Loucy (cell line): Measurements from ENCODE around the gene FTL.

Experiments used
- H2AFZ ChIP-seq: fragments of 200-600 bp; sonication (generic); 2 replicates; pipeline ENCODE4 v1.6.0; 2016; ENCODE audit warnings: antibody characterized with exemption, mild to moderate bottlenecking, low read length, moderate library complexity
- H3F3A ChIP-seq: fragments of 200-600 bp; 2 replicates; pipeline ENCODE4 v1.6.0; 2016; ENCODE audit warnings: antibody characterized with exemption, low read depth, mild to moderate bottlenecking
- H3K27me3 ChIP-seq: fragments of 200-600 bp; sonication (generic); 2 replicates; pipeline ENCODE4 v1.6.1; 2014; ENCODE audit warnings: low read length, mild to moderate bottlenecking; ENCODE audit not compliant: insufficient read depth, poor library complexity, severe bottlenecking
- H3K36me3 ChIP-seq: fragments of 200-600 bp; sonication (generic); 2 replicates; pipeline ENCODE4 v1.6.1; 2016; ENCODE audit warnings: low read length; ENCODE audit not compliant: insufficient read depth
- H3K4me1 ChIP-seq: fragments of 200-600 bp; sonication (generic); 2 replicates; pipeline ENCODE4 v1.5.1; 2014; ENCODE audit warnings: low read length, mild to moderate bottlenecking; ENCODE audit not compliant: insufficient read depth, poor library complexity, severe bottlenecking
- H3K4me2 ChIP-seq: fragments of 200-600 bp; sonication (generic); 2 replicates; pipeline ENCODE4 v1.6.0; 2014; ENCODE audit warnings: antibody characterized with exemption, low read length, low read depth, mild to moderate bottlenecking; ENCODE audit not compliant: poor library complexity, severe bottlenecking
- H3K4me3 ChIP-seq: fragments of 200-600 bp; sonication (generic); 2 replicates; pipeline ENCODE4 v1.5.1; 2014; ENCODE audit warnings: low read length, mild to moderate bottlenecking, mixed read lengths; ENCODE audit not compliant: poor library complexity, severe bottlenecking
- H3K79me2 ChIP-seq: fragments of 200-600 bp; sonication (generic); 2 replicates; pipeline ENCODE4 v1.6.1; 2014; ENCODE audit warnings: low read length; ENCODE audit not compliant: insufficient read depth
- H3K9ac ChIP-seq: fragments of 200-600 bp; sonication (generic); 2 replicates; pipeline ENCODE4 v1.6.0; 2014; ENCODE audit warnings: mild to moderate bottlenecking, low read depth, low read length, moderate library complexity; ENCODE audit not compliant: poor library complexity, severe bottlenecking
- H3K9me2 ChIP-seq: fragments of 200-600 bp; sonication (generic); replicated peaks from 2 replicates; pipeline ENCODE4 v1.6.1; 2016; ENCODE audit warnings: low read depth, low read length, mixed read lengths
- H3K9me3 ChIP-seq: fragments of 200-600 bp; sonication (generic); 2 replicates; pipeline ENCODE4 v1.6.1; 2014; ENCODE audit warnings: mild to moderate bottlenecking, antibody characterized with exemption, low read length, low read depth; ENCODE audit not compliant: insufficient read depth
- H4K20me1 ChIP-seq: fragments of 200-600 bp; sonication (generic); 2 replicates; pipeline ENCODE4 v1.6.0; 2014; ENCODE audit warnings: antibody characterized with exemption, low read length, mild to moderate bottlenecking; ENCODE audit not compliant: insufficient read depth, poor library complexity, severe bottlenecking
- EZH2phosphoT487 ChIP-seq: fragments of 200-600 bp; IDR thresholded peaks from 2 replicates; pipeline ENCODE4 v1.6.1; 2018; ENCODE audit warnings: antibody characterized with exemption, mild to moderate bottlenecking, moderate library complexity, borderline replicate concordance
- TF ChIP-seq, protein P1 (sequence below): fragments of 200-600 bp; sonication (generic); conservative IDR thresholded peaks from 2 replicates; pipeline ENCODE4 v1.5.1; 2014; ENCODE audit warnings: mild to moderate bottlenecking, antibody characterized with exemption, low read length

The FTL gene

DNA sequence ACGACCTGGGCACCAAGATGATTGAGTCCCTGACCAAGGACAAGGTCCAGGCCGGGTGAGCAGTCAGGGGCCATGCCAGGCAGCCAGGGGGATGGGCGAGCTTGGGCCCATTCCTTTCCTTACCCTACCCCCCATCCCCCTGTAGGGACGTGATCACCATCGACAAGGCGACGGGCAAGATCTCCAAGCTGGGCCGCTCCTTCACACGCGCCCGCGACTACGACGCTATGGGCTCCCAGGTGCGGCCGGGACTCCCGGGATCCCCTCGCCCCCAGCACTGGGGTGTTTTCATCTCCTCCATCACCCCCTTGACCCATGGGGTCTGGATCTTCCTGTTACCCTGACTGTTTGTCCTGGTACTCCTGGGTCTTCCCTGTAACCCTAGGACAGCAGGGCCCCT, 44.7 kb downstream of the FTL start:
- no peaks in the 10 kb centered on the region for H3K79me2 ChIP-seq
- H3K4me2 ChIP-seq, result no peak overlapping the region
- H3F3A ChIP-seq, result no peaks in the 10 kb centered on the region
- H2AFZ ChIP-seq, result no peak overlapping the region
- no peaks in the 10 kb centered on the region for H3K27me3 ChIP-seq
- H3K4me1 ChIP-seq, result no peaks in the 10 kb centered on the region
- H4K20me1 ChIP-seq, result no peaks in the 10 kb centered on the region
- H3K9ac ChIP-seq, result no peak overlapping the region
- H3K9me3 ChIP-seq, result no peaks in the 10 kb centered on the region
- no peaks in the 10 kb centered on the region for H3K9me2 ChIP-seq
- TF ChIP-seq, protein P1, sequence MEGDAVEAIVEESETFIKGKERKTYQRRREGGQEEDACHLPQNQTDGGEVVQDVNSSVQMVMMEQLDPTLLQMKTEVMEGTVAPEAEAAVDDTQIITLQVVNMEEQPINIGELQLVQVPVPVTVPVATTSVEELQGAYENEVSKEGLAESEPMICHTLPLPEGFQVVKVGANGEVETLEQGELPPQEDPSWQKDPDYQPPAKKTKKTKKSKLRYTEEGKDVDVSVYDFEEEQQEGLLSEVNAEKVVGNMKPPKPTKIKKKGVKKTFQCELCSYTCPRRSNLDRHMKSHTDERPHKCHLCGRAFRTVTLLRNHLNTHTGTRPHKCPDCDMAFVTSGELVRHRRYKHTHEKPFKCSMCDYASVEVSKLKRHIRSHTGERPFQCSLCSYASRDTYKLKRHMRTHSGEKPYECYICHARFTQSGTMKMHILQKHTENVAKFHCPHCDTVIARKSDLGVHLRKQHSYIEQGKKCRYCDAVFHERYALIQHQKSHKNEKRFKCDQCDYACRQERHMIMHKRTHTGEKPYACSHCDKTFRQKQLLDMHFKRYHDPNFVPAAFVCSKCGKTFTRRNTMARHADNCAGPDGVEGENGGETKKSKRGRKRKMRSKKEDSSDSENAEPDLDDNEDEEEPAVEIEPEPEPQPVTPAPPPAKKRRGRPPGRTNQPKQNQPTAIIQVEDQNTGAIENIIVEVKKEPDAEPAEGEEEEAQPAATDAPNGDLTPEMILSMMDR, result no peak
- peaks cover 62% of the 10 kb centered on the region; the same call in 1 of the 2 replicates for H3K36me3 ChIP-seq
- H3K4me3 ChIP-seq, result no peak overlapping the region

DNA sequence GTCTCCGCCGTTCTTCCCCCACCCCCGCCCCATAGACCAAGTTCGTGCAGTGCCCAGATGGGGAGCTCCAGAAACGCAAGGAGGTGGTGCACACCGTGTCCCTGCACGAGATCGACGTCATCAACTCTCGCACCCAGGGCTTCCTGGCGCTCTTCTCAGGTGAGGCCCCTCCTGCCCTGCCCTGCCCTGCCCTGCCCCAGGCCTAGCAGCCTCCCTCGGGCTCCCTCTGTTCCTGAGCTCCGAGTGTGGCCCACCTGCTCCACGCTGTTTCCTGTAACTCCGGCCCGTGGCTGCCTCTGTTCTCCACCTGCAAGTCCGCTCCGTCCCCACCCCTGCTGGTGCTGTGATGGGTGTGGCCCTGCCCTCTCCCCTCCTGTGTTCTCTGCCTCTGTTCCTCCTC, 45.3 kb downstream of the FTL start:
- no peak overlapping the region for H3K9ac ChIP-seq
- H3K4me3 ChIP-seq, result no peak overlapping the region
- TF ChIP-seq, protein P1, result no peak
- TF ChIP-seq EZH2phosphoT487, result no peak
- H3K4me1 ChIP-seq, result no peaks in the 10 kb centered on the region
- no peaks in the 10 kb centered on the region for H3K9me3 ChIP-seq
- no peaks in the 10 kb centered on the region for H3K79me2 ChIP-seq
- H3K27me3 ChIP-seq, result no peaks in the 10 kb centered on the region
- H4K20me1 ChIP-seq, result no peaks in the 10 kb centered on the region
- H2AFZ ChIP-seq, result no peak overlapping the region
- no peak overlapping the region for H3K4me2 ChIP-seq
- H3K9me2 ChIP-seq, result no peaks in the 10 kb centered on the region
- H3K36me3 ChIP-seq, result peaks cover 63% of the 10 kb centered on the region; the same call in 1 of the 2 replicates
- H3F3A ChIP-seq, result no peaks in the 10 kb centered on the region

DNA sequence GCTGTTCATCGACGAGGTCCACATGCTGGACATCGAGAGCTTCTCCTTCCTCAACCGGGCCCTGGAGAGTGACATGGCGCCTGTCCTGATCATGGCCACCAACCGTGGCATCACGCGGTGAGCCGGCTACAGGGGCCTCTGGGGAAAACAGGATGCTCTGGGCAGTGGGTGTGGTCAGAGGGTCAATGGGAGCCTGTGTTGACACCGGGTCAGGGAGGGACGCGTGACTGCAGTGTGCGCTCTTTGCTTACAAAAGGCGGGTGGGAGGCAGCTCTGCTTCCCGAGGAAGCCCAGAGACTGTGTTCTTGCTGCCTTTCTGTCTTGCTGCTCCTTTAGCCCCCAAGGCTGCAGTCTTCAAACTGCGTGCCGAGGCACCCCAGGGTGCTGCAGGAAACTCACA, 46.1 kb downstream of the FTL start:
- no peaks in the 10 kb centered on the region for H4K20me1 ChIP-seq
- no peak overlapping the region for H2AFZ ChIP-seq
- no peak overlapping the region for H3K4me3 ChIP-seq
- H3K9me3 ChIP-seq, result no peaks in the 10 kb centered on the region
- H3K27me3 ChIP-seq, result no peaks in the 10 kb centered on the region
- H3K79me2 ChIP-seq, result no peaks in the 10 kb centered on the region
- TF ChIP-seq EZH2phosphoT487, result no peak
- TF ChIP-seq, protein P1, result no peak
- peaks cover 65% of the 10 kb centered on the region; the same call in 1 of the 2 replicates for H3K36me3 ChIP-seq
- no peak overlapping the region for H3K4me2 ChIP-seq
- H3F3A ChIP-seq, result no peaks in the 10 kb centered on the region
- no peak overlapping the region for H3K9ac ChIP-seq
- no peaks in the 10 kb centered on the region for H3K4me1 ChIP-seq
- no peaks in the 10 kb centered on the region for H3K9me2 ChIP-seq
